HL-60/S4 treated with retinoic acid at 250 ng/mL for 4 days and 3 days (cell line): ENCODE measurements around the gene IBTK.
"Not testable (repeated sequence)": the region's sequence is repeated elsewhere in the genome, so short reads cannot be mapped to it uniquely, and the experiment has no call there.

Experiments
- in situ Hi-C: fragments of 300-500 bp; cut with MboI; formaldehyde crosslinking; loops from 2 replicates; pipeline ENCODE4 v1.7.0; 2022; ENCODE audit warnings: low sequenced_read_pairs

Gene IBTK

DNA sequence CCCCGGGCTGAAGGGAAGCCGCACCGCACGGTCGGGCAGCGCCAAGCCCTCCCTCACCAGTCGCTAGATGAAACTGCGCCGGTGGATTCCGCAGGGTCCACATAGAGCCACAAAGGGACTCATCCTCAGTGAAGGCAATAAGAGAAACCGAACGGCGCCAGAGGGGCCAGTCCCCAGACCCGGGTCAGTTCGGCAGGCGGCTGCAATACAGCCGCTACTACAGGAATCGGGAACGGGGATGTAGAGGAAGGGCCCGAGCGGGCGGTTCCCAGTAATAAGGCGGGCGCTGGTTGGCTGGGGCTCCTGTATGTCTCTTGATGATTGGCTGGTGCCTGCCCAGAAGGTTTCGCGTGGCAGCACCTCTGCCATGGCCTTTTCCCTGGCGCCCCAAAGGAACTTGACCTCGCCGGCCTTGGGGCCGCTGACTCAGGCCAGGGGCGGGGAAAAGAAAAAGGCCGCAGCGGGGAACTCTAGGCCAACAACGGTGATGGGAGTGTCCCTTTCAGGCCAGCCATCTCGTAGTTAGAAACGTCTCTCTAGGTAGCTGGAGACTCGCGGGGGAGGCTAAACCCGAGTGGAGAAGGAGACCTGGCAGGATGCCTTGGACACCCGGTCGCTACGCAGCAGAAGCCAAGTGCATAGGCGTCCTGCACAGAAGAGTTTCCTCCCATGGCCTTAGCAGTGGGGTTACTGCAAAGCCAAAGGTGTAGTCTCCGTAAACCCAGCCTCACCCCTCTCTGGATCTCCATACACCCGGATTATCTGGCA lies at the start of gene IBTK:
Gene IBTK (minus strand): TSS at position 240 of the 768 bp plus-strand sequence. CDS start 7,258 bp downstream, outside the sequence.
- in situ Hi-C loops = no loop called here

DNA sequence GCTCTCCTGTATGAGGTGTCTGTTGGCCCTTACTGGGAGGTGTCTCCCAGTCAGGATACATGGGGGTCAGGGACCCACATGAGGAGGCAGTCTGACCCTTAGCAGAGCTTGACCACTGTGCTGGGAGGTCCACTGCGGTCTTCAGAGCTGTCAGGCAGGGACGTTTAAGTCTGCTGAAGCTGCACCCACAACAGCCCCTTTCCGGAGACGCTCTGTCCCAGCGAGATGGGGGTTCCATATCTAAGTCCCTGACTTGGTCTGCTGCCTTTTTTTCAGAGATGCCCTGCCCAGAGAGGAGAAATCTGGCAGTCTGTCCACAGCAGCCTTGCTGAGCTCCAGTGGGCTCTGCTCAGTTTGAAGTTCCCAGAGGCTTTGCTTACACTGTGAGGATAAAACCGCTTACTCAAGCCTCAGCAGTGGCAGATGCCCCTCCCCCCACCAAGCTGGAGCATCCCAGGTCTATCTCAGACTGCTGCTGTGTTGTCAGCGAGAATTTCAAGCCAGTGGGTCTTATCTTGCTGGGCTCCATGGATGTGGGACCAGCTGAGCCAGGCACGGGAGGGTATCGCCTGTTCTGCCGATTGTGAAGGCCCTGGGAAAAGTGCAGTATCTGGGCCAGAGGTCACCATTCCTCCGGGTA lies 36.3 kb upstream of the IBTK start:
- in situ Hi-C loops = no loop called here

DNA sequence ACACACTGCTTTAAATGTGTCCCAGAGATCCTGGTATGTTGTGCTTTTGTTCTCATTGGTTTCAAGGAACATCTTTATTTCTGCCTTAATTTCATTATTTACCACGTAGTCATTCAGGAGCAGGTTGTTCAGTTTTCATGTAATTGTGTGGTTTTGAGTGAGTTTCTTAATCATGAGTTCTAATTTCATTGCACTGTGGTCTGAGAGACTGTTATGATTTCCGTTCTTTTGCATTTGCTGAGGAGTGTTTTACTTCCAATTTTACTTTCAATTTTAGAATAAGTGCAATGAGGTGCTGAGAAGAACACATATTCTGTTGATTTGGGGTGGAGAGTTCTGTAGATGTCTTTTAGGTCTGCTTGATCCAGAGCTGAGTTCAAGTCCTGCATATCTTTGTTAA lies 34.0 kb upstream of the IBTK start:
- in situ Hi-C loops = not testable (repeated sequence)

DNA sequence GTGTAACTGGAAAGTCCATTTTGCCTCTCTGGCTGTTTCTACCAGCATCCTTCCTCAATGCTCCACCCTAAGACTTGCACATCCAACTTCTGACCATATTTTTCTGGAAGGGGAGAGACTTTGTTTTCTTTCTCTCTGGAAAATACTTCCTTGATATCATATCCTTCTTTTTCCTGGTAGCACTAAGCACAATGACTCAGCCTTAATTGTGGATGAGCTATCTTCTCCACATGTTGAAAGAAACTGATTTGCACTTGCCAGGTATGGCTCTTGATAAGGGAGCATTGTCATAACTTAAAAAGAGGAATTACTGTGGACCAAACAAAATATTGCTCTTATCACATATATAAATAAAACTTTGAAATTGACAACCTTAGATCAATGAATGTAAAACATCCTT lies 30.1 kb upstream of the IBTK start:
- in situ Hi-C loops = no loop called here

GRCh38 chr6:82275686-82276085 lies 28.1 kb upstream of the IBTK start:
- in situ Hi-C loops = no loop called here

DNA sequence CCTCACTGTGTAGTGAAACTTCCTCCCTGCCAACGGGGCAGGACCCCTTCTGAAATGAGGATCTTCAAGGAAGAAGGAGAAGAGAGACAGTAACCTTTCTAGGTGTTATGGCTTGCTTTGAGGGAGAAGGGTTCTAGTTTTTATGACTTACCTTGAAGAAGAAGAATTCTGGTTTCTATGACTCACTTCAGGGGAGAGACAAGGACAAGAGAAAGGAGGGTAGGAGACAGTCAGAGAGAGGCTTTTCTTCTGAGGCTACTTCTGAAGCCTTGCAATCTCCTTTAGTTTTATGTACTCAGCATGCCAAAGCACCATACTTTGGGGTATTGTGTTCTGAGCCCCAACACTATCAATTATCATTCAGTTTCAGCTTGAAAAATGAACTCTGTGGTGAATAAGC lies 25.8 kb upstream of the IBTK start:
- in situ Hi-C loops = no loop called here

- in situ Hi-C loops = no loop called here
Observed at GRCh38 chr6:82270881-82271635, 23.5 kb upstream of the IBTK start.

GRCh38 chr6:82268301-82268846 lies 20.8 kb upstream of the IBTK start:
- in situ Hi-C loops = no loop called here

GRCh38 chr6:82264824-82265223 lies 17.3 kb upstream of the IBTK start:
- in situ Hi-C loops = no loop called here

GRCh38 chr6:82264321-82264720 lies 16.8 kb upstream of the IBTK start:
- in situ Hi-C loops = no loop called here

- in situ Hi-C loops = no loop called here
Observed at GRCh38 chr6:82263916-82264315, 16.4 kb upstream of the IBTK start.

- in situ Hi-C loops = no loop called here
Observed at GRCh38 chr6:82260997-82261732, 13.6 kb upstream of the IBTK start.

GRCh38 chr6:82259389-82259788 lies 11.8 kb upstream of the IBTK start:
- in situ Hi-C loops = loop anchor here (10.0 kb wide), 1 partner anchor 795 kb away; no protein-coding TSS in a partner anchor

- in situ Hi-C loops = loop anchor here (10.0 kb wide), 1 partner anchor 798 kb away; no protein-coding TSS in a partner anchor
Observed at GRCh38 chr6:82257088-82257774, 9.7 kb upstream of the IBTK start.

DNA sequence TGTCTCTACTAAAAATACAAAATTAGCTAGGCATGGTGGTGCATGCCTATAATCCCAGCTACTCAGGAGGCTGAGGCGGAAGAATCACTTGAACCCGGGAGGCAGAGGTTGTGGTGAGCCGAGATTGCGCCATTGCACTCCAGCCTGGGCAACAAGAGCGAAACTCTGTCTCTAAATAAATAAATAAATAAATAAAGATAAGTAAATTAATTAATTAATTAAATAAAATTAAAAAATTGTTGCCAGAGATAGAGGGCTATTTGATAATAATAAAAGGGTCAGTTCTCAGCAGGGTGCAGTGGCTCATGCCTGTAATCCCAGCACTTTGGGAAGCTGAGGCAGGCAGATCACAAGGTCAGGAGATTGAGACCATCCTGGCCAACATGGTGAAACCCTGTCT lies 7.2 kb upstream of the IBTK start:
- in situ Hi-C loops = loop anchor here (10.0 kb wide), 1 partner anchor 800 kb away; no protein-coding TSS in a partner anchor

GRCh38 chr6:82251942-82252341 lies 4.4 kb upstream of the IBTK start:
- in situ Hi-C loops = loop anchor here (10.0 kb wide), 1 partner anchor 803 kb away; no protein-coding TSS in a partner anchor

- in situ Hi-C loops = loop anchor here (10.0 kb wide), 1 partner anchor 805 kb away; no protein-coding TSS in a partner anchor
Observed at GRCh38 chr6:82249381-82250253, 2.1 kb upstream of the IBTK start.

GRCh38 chr6:82248273-82248735 lies 760 bp upstream of the IBTK start:
- in situ Hi-C loops = no loop called here
